Esophagus squamous epithelium (tissue), 5 donors: Measurements from ENCODE around the gene SLC9A7. TPM values are rescaled to one million over a fixed set of nuclear protein-coding genes. Genes with fewer than 3 reads are reported as not detected.

Experiments used
- DNase-seq: peaks from one replicate; lab custom pipeline; 2025; lab: John Stamatoyannopoulos, UW
- H3K27ac ChIP-seq, 4 donors: fragments of 200-600 bp; sonication (generic); one replicate each; pipeline ENCODE4 v1.5.1; 2016 to 2019; ENCODE audit warnings: mild to moderate bottlenecking in 1 of 4
- H3K27me3 ChIP-seq, 4 donors: fragments of 200-600 bp; sonication (generic); 1 replicate in 3 of 4; 2 replicates in 1 of 4; pipeline versions ENCODE4 v1.5.1 to v1.6.0; 2017 to 2021; ENCODE audit warnings: antibody characterized with exemption in 1 of 4
- H3K36me3 ChIP-seq, 3 donors: fragments of 200-600 bp; sonication (generic); one replicate each; pipeline ENCODE4 v1.5.1; 2016 to 2019
- H3K4me1 ChIP-seq, 3 donors: fragments of 200-600 bp; sonication (generic); one replicate each; pipeline ENCODE4 v1.5.1; 2017 to 2019
- H3K4me3 ChIP-seq, 4 donors: fragments of 200-600 bp; sonication (generic); 1 replicate in 3 of 4; 2 replicates in 1 of 4; pipeline ENCODE4 v1.5.1; 2016 to 2019; ENCODE audit warnings: mild to moderate bottlenecking in 2 of 4, moderate library complexity in 1 of 4
- H3K9me3 ChIP-seq, 3 donors: fragments of 200-600 bp; sonication (generic); one replicate each; pipeline ENCODE4 v1.5.1; 2016 to 2019
- CTCF ChIP-seq, 6 experiments: fragments of 450-650 bp in 4 of 6; fragments of 200-600 bp in 2 of 6; sonication (generic) in 2 of 6; IDR thresholded peaks; one replicate each; pipeline ENCODE4 v1.5.1; 2016 to 2019; ENCODE audit warnings: antibody characterized with exemption in 6 of 6, mild to moderate bottlenecking in 4 of 6, moderate library complexity in 4 of 6
- POLR2A ChIP-seq, 4 donors: fragments of 450-650 bp; IDR thresholded peaks; one replicate each; pipeline ENCODE4 v1.6.1; 2017; ENCODE audit warnings: antibody characterized with exemption in 4 of 4, mild to moderate bottlenecking in 4 of 4, moderate library complexity in 3 of 4
- WGBS, 2 donors: methylation state at CpG; one replicate each; pipeline ENCODE4 v1.1.5; 2018; 5-methylcytosine and 5-hydroxymethylcytosine counted together
- intact Hi-C: fragments of 100-400 bp; cut with DNase I; formaldehyde crosslinking; loops from one replicate; pipeline ENCODE4 v1.15.0; 2022
- small RNA-seq, 4 donors: library from RNA; depleted of rRNA; stranded (forward); fragments of <200 nt; gene quantifications; one replicate each; pipeline ENCODE3, GENCODE V24; 2016
- total RNA-seq, 4 donors: library from RNA; depleted of rRNA; stranded (reverse); fragments of >200 nt; gene quantifications; one replicate each; pipeline ENCODE4 v1.1.0, GENCODE V29; 2016
- donor health status: DM: yes; HTN: yes; CAD: no.

Gene SLC9A7
- total RNA-seq, 4 donors from 2014 or later: 6.4 to 16.4 (median 8.4) TPM

- intact Hi-C loops: no loop called here
- Histone ChIP-seq H3K4me1 (no peaks in the 10 kb centered on the region), H3K27ac (no peak overlapping the region), H3K9me3 (no peaks in the 10 kb centered on the region), H3K4me3 (no peak overlapping the region), H3K27me3 (no peaks in the 10 kb centered on the region), H3K36me3 (no peaks in the 10 kb centered on the region)
- TF ChIP-seq POLR2A (IDR thresholded peaks at IDR 0.05) (no peak), CTCF (IDR thresholded peaks at IDR 0.05) (no peak)
- DNase-seq: no peak
- WGBS, 2 donors: 78 to 89% methylated on average over 5 of the region's 5 CpGs
Observed at GRCh38 chrX:46553935-46554334, 205.0 kb downstream of the SLC9A7 start.

- Histone ChIP-seq H3K9me3 (no peaks in the 10 kb centered on the region), H3K36me3 (no peaks in the 10 kb centered on the region), H3K4me1 (peaks cover 0 to 13% (median 5%) of the 10 kb centered on the region in 3 donors), H3K27me3 (no peaks in the 10 kb centered on the region), H3K27ac (no peak overlapping the region), H3K4me3 (no peak overlapping the region)
- DNase-seq: no peak
- WGBS, 2 donors: 77 to 78% methylated on average over 1 to 8 of the region's 8 CpGs
- no peak for TF ChIP-seq POLR2A (IDR thresholded peaks at IDR 0.05)
- TF ChIP-seq CTCF (IDR thresholded peaks at IDR 0.05): no peak
- intact Hi-C loops: no loop called here
Observed at GRCh38 chrX:46551494-46552128, 207.3 kb downstream of the SLC9A7 start.

GRCh38 chrX:46549914-46550313 is 209.0 kb downstream of the SLC9A7 start:
- intact Hi-C loops: no loop called here
- Histone ChIP-seq H3K27me3 (no peaks in the 10 kb centered on the region), H3K27ac (no peak overlapping the region), H3K4me1 (peaks cover 0 to 19% (median 5%) of the 10 kb centered on the region in 3 donors), H3K4me3 (no peak overlapping the region), H3K9me3 (no peaks in the 10 kb centered on the region), H3K36me3 (no peaks in the 10 kb centered on the region)
- DNase-seq: no peak
- no peak for TF ChIP-seq POLR2A (IDR thresholded peaks at IDR 0.05)
- no peak for TF ChIP-seq CTCF (IDR thresholded peaks at IDR 0.05)
- WGBS, 2 donors: 64 to 89% methylated on average over 1 of the region's 1 CpG

Small RNA genes within 50 kb of the gene (small RNA-seq; reads per million reads assigned to genes)
- 0 reads per million in 4 donors for gene RF00017

Other genes with a start within 250 kb of the SLC9A7 start
- gene ZNF674, start 213.7 kb downstream of the SLC9A7 start, total RNA-seq: 1 to 10 TPM; 1.5 to 2.8 (median 2.4) TPM
- 10 to 100 TPM in 1 of 4 donors, 1 to 10 TPM in 3; 1.2 to 11.8 (median 3.9) TPM for gene CHST7, start 185.4 kb downstream of the SLC9A7 start, total RNA-seq
- gene RP2, start 77.9 kb upstream of the SLC9A7 start, total RNA-seq: 10 to 100 TPM; 14.9 to 21.9 (median 17.6) TPM
- 1 to 10 TPM; 3.4 to 6.3 (median 4.2) TPM for gene JADE3, start 153.3 kb upstream of the SLC9A7 start, total RNA-seq